Gastroesophageal sphincter (tissue), 4 donors: ENCODE results near the gene OR2T6. TPM values are rescaled to one million over a fixed set of nuclear protein-coding genes. Genes with fewer than 3 reads are reported as not detected.
"Not testable (repeated sequence)": the region's sequence is repeated elsewhere in the genome, so short reads cannot be mapped to it uniquely, and the experiment has no call there.

ENCODE experiments used
- ATAC-seq: fragments of 150-250 bp; one replicate; pipeline ENCODE4 v1.9.1; 2016; ENCODE audit warnings: mild to moderate bottlenecking, moderate library complexity
- H3K27ac ChIP-seq, 4 donors: fragments of 200-600 bp; sonication (generic) in 3 of 4; 1 replicate in 3 of 4; 2 replicates in 1 of 4; pipeline ENCODE4 v1.5.1; 2016 to 2019
- H3K27me3 ChIP-seq: fragments of 200-600 bp; sonication (generic); one replicate; pipeline ENCODE4 v1.5.1; 2019
- H3K36me3 ChIP-seq, 2 donors: fragments of 200-600 bp; sonication (generic); one replicate each; pipeline ENCODE4 v1.5.1; 2019; ENCODE audit warnings: control low read depth in 1 of 2
- H3K4me1 ChIP-seq, 3 donors: fragments of 200-600 bp; sonication (generic); 1 replicate in 2 of 3; 2 replicates in 1 of 3; pipeline ENCODE4 v1.5.1; 2016 to 2019; ENCODE audit warnings: control low read depth in 2 of 3
- H3K4me3 ChIP-seq, 2 donors: fragments of 200-600 bp; sonication (generic); one replicate each; pipeline ENCODE4 v1.5.1; 2019; ENCODE audit warnings: mild to moderate bottlenecking in 1 of 2, moderate library complexity in 1 of 2
- H3K9me3 ChIP-seq, 3 donors: fragments of 200-600 bp; sonication (generic); one replicate each; pipeline ENCODE4 v1.5.1; 2017 to 2019; ENCODE audit warnings: control low read depth in 2 of 3
- CTCF ChIP-seq, 4 experiments: fragments of 200-600 bp in 2 of 4; fragments of 450-650 bp in 2 of 4; sonication (generic) in 1 of 4; IDR thresholded peaks; one replicate each; pipeline ENCODE4 v1.5.1; 2017 to 2019; ENCODE audit warnings: antibody characterized with exemption in 4 of 4, mild to moderate bottlenecking in 2 of 4, moderate library complexity in 2 of 4
- EP300 ChIP-seq: sonication (generic); formaldehyde crosslinking; IDR thresholded peaks from one replicate; pipeline ENCODE4 v1.6.1; 2017; ENCODE audit warnings: antibody characterized with exemption, mild to moderate bottlenecking
- POLR2A ChIP-seq, 2 donors: fragments of 450-650 bp; IDR thresholded peaks; one replicate each; pipeline ENCODE4 v1.6.1; 2017; ENCODE audit warnings: antibody characterized with exemption in 2 of 2, mild to moderate bottlenecking in 2 of 2, moderate library complexity in 1 of 2
- POLR2AphosphoS5 ChIP-seq: sonication (generic); formaldehyde crosslinking; IDR thresholded peaks from one replicate; pipeline ENCODE4 v1.6.1; 2017; ENCODE audit warnings: antibody characterized with exemption
- WGBS, 2 donors: methylation state at CpG; one replicate each; pipeline ENCODE4 v1.1.5; 2018; ENCODE audit warnings: low coverage in 1 of 2; 5-methylcytosine and 5-hydroxymethylcytosine counted together
- total RNA-seq, 4 donors: library from RNA; depleted of rRNA; stranded (reverse); fragments of >200 nt; gene quantifications; one replicate each; pipeline ENCODE4 v1.1.0, GENCODE V29; 2016

OR2T6 gene
- total RNA-seq, 4 donors from 2014 or later = 0.04 TPM; not detected in 3

GRCh38 chr1:248416226-248416625, 40.7 kb downstream of the OR2T6 start:
- Histone ChIP-seq H3K27me3 (no peaks in the 10 kb centered on the region), H3K27ac (no peak overlapping the region), H3K9me3 (peaks cover 0 to 12% (median 0%) of the 10 kb centered on the region in 3 donors), H3K4me1 (no peaks in the 10 kb centered on the region), H3K4me3 (no peak overlapping the region), H3K36me3 (no peaks in the 10 kb centered on the region)
- ATAC-seq = no peak
- WGBS, 2 donors = 53 to 60% methylated on average over 3 of the region's 3 CpGs
- TF ChIP-seq EP300 (no peak), POLR2AphosphoS5 (no peak), CTCF (IDR thresholded peaks at IDR 0.05) (no peak), POLR2A (IDR thresholded peaks at IDR 0.05) (no peak)

GRCh38 chr1:248417854-248418253, 42.3 kb downstream of the OR2T6 start:
- H3K4me3 ChIP-seq = no peak overlapping the region
- ATAC-seq = no peak
- H3K36me3 ChIP-seq = no peaks in the 10 kb centered on the region
- no peaks in the 10 kb centered on the region for H3K4me1 ChIP-seq
- H3K27me3 ChIP-seq = no peaks in the 10 kb centered on the region
- peaks cover 0 to 6% (median 0%) of the 10 kb centered on the region in 3 donors for H3K9me3 ChIP-seq
- WGBS, 2 donors = 76 to 77% methylated on average over 2 of the region's 2 CpGs
- no peak for TF ChIP-seq EP300
- no peak overlapping the region for H3K27ac ChIP-seq

GRCh38 chr1:248421384-248421783, 45.8 kb downstream of the OR2T6 start:
- Histone ChIP-seq H3K27me3 (no peaks in the 10 kb centered on the region), H3K27ac (no peak overlapping the region), H3K9me3 (peaks cover 0 to 6% (median 0%) of the 10 kb centered on the region in 3 donors), H3K4me1 (no peaks in the 10 kb centered on the region), H3K36me3 (no peaks in the 10 kb centered on the region), H3K4me3 (no peak overlapping the region)
- WGBS, 2 donors = 0 to 12% methylated on average over 1 of the region's 1 CpG
- ATAC-seq = no peak
- TF ChIP-seq CTCF (IDR thresholded peaks at IDR 0.05) (no peak), POLR2A (IDR thresholded peaks at IDR 0.05) (no peak), POLR2AphosphoS5 (no peak), EP300 (no peak)

- H3K27ac ChIP-seq, ATAC-seq, H3K4me1 ChIP-seq, H3K36me3 ChIP-seq, H3K9me3 ChIP-seq, H3K4me3 ChIP-seq, H3K27me3 ChIP-seq: not testable (repeated sequence)
- WGBS, 2 donors = 65 to 71% methylated on average over 3 of the region's 3 CpGs
Measured at GRCh38 chr1:248427526-248428191, 52.1 kb downstream of the OR2T6 start.

GRCh38 chr1:248428192-248428533, 52.6 kb downstream of the OR2T6 start:
- not testable (repeated sequence) for H3K36me3 ChIP-seq

GRCh38 chr1:248431683-248432082, 56.1 kb downstream of the OR2T6 start:
- H3K27me3 ChIP-seq, H3K4me1 ChIP-seq, H3K36me3 ChIP-seq, H3K4me3 ChIP-seq, H3K27ac ChIP-seq, ATAC-seq, H3K9me3 ChIP-seq: not testable (repeated sequence)
- 0% methylated on average over 1 of the region's 11 CpGs; no CpG with 5 or more reads in 1 of the 2 donors for WGBS, 2 donors

More at GRCh38 chr1:248428192-248428533, 52.6 kb downstream of the OR2T6 start:
- H3K9me3 ChIP-seq, H3K27me3 ChIP-seq, H3K4me3 ChIP-seq, H3K4me1 ChIP-seq, H3K27ac ChIP-seq, ATAC-seq: not testable (repeated sequence)
- 70 to 74% methylated on average over 3 of the region's 3 CpGs for WGBS, 2 donors

GRCh38 chr1:248432201-248432600, 56.7 kb downstream of the OR2T6 start:
- H3K4me3 ChIP-seq, ATAC-seq: not testable (repeated sequence)
- 56 to 69% methylated on average over 4 of the region's 4 CpGs for WGBS, 2 donors

GRCh38 chr1:248433811-248434415, 58.4 kb downstream of the OR2T6 start:
- not testable (repeated sequence) for H3K9me3 ChIP-seq, H3K4me3 ChIP-seq, H3K36me3 ChIP-seq, H3K27me3 ChIP-seq, H3K4me1 ChIP-seq, ATAC-seq, H3K27ac ChIP-seq
- 92% methylated on average over 22 of the region's 38 CpGs; no CpG with 5 or more reads in 1 of the 2 donors for WGBS, 2 donors

More at GRCh38 chr1:248432201-248432600, 56.7 kb downstream of the OR2T6 start:
- not testable (repeated sequence) for H3K36me3 ChIP-seq, H3K27ac ChIP-seq, H3K9me3 ChIP-seq, H3K27me3 ChIP-seq, H3K4me1 ChIP-seq

GRCh38 chr1:248434913-248435312, 59.4 kb downstream of the OR2T6 start:
- WGBS, 2 donors = 54% methylated on average over 5 of the region's 6 CpGs; no CpG with 5 or more reads in 1 of the 2 donors
- H3K27ac ChIP-seq, H3K36me3 ChIP-seq, H3K9me3 ChIP-seq, H3K4me3 ChIP-seq, ATAC-seq, H3K4me1 ChIP-seq, H3K27me3 ChIP-seq: not testable (repeated sequence)

DNA sequence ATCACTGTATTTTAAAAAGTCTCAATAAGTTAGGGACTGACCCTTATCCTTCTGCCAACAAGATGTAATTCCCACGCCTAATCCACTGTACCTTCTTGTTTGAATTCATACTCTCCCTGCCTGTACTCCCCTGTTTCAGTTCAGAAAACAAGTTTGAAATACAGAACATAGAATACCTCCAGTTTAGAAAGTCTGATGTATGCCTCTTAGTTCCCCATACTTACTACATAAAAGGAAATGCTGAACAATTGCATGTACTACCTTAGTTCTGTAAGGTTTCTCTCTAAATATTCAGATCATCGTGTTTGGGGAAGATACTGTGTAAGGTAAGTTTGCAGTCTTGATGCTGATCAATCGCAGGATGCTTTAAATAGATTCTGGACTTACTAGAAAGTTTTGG, 60.8 kb downstream of the OR2T6 start:
- H3K9me3 ChIP-seq, H3K27ac ChIP-seq, H3K4me1 ChIP-seq, H3K4me3 ChIP-seq, H3K27me3 ChIP-seq, H3K36me3 ChIP-seq, ATAC-seq: not testable (repeated sequence)
- 68 to 70% methylated on average over 2 to 3 of the region's 3 CpGs for WGBS, 2 donors

- not testable (repeated sequence) for H3K27me3 ChIP-seq, ATAC-seq, H3K27ac ChIP-seq, H3K36me3 ChIP-seq, H3K4me3 ChIP-seq, H3K9me3 ChIP-seq, H3K4me1 ChIP-seq
- no CpG with 5 or more reads among the region's 1 CpG for WGBS, 2 donors
Measured at GRCh38 chr1:248438668-248439067, 63.1 kb downstream of the OR2T6 start.
